Stimulated activated CD4-positive, alpha-beta T cell treated with anti-CD3 and anti-CD28 coated beads, Interleukin-4, amount 100 ng/mL, for 24 hours (primary cell): ENCODE data around the gene H2AZ2.
"Not testable (repeated sequence)": the region's sequence is repeated elsewhere in the genome, so short reads cannot be mapped to it uniquely, and the experiment has no call there.

Experiments used
- DNase-seq: peaks from one replicate; pipeline ENCODE4 v3.0.0-alpha.2; 2020

The H2AZ2 gene

DNA sequence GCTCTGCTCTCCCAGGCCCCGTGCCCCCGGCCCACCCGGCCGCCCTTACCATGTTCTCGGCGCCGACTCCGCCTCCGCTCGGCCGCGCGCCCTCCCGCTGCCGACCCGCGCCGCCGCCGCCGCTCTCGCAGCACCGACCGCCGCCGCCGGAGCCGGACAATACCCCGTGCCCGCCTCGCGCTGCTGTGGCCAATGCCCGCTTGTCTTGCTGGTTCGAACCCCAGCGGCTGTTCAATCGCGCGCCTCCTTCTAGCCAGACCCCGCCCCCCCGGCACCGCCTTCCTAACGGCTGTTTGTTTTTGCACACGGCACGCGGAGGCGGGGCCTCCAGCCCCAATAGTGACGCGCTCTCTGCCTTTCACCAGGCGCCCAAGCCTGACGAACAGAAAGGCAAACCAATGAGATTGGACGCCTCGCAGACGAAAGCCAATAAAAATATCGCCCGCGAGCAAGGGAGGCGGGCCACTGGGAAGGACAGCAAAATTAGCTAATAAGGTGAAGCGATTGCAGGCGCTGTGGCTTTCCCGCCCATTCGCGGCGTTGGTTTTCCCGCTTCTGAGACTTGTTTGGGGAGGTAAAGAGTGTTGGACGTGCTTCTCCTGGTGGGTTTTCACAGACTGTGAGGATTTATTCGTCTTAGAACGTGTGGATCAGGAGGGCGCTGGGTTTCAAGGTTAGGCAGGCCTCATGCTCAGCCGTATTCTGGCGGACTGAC is at the start of gene H2AZ2:
TSS of gene H2AZ2 (minus strand) at position 168 of the 715 bp plus-strand sequence. CDS start at position 52, 116 bp downstream.
- peak; percentile 100 for DNase-seq

GRCh38 chr7:44897309-44897708 is 49.4 kb upstream of the H2AZ2 start:
- no peak for DNase-seq

DNA sequence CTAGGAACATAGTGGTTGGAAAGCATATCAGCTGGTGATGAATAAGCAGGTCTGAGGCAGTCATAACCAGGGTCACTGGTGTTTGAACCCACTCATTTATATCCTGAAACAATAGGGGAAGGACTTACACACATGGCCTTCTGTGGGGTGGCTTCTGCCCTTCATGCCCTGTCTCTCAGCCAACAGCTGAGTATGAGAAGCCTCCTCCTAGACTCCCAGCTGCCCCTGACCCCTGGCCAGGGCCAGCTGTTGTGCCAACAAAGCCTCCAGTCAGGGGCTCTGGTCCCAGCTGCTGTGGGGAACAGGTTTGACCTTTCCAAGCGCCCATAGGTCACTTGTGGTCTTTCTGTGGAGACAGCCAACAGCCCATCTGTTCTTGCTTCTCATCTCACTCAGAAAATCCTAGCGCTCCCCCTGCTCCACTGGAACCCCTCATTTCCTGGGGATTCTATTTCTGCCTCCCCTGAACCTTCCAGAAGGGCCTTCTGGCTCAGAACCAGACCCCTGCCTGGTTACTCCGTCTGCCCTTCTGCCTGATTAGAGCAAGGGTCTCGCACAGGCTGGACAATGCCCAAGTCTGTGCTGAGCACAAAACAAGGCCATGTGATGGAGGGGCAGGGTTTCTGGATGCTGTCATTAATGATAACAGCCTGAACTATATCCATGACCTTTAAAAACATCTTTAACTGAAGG is 47.1 kb upstream of the H2AZ2 start:
- no peak for DNase-seq

- DNase-seq = no peak
These were observed 45.9 kb upstream of the H2AZ2 start for GRCh38 chr7:44893710-44894234.

- DNase-seq = no peak
These were observed 43.9 kb upstream of the H2AZ2 start for GRCh38 chr7:44891791-44892190.

DNA sequence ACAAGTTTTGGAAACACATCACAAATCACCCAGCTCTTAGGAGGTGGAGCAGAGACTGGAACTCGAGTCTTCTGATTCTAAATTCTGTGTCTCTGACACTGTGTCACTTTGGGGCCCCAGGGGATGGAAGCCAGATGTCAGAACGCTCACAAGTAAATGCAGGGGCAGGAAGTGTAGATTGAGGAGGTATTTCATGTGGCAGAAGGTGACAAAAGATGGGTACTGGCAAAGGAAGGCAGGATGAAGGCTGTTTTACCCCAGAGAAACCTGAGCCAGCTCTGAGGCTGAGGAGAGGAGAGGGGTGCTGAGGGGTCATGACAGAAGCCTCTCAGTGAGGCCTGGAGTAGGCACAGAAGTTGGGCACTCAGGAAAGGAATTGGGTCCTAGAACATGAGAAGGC is 43.5 kb upstream of the H2AZ2 start:
- DNase-seq = peak; percentile 25

DNA sequence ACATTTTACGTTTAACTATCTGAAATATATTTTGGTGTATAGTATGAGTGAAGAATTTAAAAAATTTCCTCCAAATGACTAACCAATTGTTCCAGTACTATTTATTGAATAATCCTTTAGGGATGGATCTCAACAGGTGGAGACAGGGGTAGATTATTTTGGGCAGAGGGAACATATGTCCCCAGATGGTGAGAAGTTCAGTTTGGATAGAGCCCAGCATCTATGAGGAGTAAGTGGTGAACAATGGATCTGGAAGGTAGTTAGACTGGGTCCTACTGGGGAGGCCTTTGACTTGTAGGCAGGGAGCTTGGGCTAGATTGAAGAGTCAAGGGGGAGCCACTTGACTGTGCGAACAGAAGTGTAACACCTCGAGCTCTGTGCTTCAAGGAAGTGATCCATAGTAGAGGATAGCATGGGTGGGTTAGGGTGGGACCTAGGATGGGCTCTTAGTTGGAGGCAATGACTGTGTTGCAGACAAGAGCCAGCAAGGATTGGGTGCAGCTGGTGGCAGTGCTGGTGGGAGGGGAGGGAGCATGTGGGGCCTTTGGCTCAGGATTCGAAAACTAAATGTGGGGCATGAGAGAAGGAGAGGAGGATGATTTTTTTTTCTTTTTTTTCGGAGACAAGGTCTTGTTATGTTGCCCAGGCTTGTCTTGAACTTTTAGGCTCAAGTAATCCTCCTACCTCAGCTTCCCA is 41.3 kb upstream of the H2AZ2 start:
- DNase-seq = no peak

DNA sequence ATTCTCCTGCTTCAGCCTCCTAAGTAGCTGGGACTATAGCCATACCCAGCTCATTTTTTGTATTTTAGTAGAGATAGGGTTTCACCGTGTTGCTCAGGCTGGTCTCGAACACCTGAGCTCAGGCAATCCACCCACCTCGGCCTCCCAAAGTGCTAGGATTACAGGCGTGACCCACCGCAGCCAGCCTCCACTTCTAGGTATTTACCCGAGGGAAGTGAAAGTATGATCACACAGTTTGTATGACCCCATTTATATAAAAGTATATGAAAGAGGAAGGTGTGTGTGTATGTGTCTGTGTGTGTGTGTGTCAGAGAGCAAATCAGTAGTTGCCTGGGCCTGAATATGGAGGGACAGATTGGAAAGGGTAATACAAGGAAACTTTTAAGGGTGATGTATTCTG is 39.4 kb upstream of the H2AZ2 start:
- no peak for DNase-seq

DNA sequence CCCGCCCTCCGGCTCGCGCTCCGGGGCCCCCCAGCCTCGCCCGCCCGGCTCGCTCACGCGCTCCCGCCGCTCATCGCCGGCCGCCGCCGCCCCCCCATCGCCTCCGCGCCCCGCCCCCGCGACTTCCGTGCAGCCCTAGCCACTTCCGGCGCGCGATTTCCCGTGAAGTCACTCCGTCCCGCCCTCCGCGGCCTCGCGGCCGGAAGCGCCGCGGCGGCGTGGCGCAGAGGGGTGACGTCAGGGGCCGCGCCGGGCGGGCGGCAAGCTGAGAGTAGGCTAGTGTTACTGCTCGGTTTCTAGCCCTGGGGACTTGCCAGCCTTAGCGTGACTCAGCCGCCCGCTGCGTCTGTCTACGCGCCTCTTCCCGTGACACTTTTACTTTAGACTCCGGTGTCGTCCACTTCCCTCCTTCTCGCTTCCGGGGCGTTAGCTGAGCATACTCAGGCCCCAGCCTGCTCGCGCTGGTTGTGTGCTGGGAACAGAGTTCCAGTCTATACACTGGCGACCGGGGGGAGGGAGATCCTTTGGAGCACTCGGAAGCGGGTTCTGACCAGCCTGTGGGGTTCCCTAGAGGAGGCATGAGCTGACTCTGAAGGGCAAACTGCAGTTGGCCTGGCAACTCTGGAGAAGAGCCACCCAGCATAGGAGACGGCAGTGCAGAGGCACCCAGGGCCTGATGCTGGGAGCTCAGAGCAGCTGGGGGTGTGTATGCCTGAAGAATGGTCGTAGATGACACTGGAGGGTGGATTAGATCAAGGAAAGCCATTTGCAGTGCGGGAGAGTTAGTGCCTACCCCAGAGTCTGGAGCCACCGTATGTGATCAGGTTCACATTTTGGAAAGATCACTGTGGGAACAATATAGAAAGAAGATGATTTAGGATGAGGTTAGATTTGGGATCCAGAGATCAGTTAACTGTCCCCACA is 37.8 kb upstream of the H2AZ2 start, which contains the start of gene PURB:
TSS of gene PURB (minus strand) at position 137 of the 924 bp plus-strand sequence. CDS start 182 bp downstream, outside the sequence.
- DNase-seq = peak; percentile 95

DNA sequence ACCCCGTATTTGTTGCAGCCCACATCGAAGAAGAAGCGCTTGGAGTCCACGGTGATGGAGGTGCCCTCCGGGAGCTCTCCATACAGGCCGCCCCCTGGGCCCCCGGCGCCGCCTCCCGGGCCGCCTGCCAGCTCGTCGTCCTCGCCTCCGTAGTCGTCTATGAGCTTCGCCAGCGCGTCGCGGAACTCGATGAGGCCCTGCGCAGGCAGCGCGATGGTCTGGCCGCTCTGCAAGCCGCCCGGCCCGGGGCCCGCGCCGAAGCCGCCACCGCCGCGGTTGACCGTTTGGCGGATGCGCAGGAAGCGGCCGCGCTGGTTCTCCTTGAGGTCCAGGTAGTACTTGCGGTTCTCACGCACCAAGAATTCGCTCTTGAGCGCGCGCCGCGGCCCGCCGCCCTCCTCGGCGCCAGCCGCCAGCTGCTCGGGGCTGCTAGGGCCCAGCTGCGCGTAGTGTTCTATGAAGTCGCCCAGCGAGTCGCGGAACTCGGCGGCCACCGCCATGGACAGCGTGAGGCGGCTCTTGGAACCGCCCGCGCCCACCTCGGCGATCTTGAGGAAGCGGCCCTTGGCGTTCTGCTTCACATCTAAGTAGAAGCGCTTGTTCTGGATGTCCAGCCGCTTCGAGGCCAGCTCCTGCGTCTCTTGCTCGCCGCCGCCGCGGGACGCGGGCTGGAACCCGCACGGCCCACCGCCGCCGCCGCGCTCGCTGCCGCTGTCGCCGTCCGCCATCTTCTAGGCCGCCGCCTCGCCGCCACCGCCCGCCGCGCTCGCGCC is 36.9 kb upstream of the H2AZ2 start:
- DNase-seq = peak; percentile 40

DNA sequence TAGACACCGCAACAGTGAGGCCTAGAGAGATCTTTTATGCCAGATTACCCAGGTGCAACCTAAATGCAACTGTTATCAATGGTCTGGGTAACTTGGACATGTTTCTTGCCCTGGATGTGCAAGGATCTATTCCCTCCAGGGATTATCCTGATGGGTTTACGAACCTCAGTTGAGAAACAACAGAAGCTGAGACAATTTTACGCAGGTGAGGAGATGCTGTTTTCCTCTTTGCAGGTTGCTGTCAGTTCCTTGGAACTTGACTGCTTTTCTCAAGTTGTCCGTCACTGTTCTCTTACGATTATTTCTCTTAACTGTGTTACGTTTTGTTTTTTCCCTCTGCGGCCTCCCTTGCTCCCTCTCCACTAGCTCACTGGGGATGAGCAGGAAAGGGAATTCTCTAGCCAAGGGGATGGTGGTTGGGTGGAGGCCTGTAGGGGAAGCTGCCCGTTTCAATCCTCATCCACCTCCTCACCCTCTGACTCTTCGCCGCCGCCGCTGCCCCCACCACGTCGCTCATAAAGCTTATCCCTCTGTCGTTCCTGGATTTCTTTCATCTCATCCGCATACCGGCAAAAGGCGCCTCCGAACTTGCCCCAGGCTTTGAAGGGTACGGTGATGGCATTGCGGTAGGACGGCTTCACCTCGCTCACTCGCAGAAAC is 36.2 kb upstream of the H2AZ2 start:
- no peak for DNase-seq

- no peak for DNase-seq
These were observed 35.0 kb upstream of the H2AZ2 start for GRCh38 chr7:44882899-44883298.

DNA sequence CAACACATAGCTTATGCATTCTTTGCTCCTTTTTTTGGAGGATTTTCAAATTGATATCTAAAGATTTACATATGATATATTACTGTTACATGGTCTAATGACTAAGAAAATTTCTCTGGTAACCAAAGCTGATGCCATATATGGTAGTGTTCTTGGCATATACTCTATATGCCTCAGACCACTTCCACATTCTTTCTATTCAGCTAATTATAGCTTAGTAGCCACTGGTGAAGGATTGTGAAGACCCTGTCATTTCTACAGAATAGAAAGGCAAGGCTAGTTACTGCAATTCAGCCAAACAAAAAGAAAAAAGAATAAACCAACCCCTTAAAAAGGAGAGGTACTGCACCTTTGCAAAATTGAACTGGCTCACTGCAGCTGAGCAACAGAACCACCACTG is 33.7 kb upstream of the H2AZ2 start:
- DNase-seq = no peak

- no peak for DNase-seq
These were observed 33.2 kb upstream of the H2AZ2 start for GRCh38 chr7:44881066-44881600.

DNA sequence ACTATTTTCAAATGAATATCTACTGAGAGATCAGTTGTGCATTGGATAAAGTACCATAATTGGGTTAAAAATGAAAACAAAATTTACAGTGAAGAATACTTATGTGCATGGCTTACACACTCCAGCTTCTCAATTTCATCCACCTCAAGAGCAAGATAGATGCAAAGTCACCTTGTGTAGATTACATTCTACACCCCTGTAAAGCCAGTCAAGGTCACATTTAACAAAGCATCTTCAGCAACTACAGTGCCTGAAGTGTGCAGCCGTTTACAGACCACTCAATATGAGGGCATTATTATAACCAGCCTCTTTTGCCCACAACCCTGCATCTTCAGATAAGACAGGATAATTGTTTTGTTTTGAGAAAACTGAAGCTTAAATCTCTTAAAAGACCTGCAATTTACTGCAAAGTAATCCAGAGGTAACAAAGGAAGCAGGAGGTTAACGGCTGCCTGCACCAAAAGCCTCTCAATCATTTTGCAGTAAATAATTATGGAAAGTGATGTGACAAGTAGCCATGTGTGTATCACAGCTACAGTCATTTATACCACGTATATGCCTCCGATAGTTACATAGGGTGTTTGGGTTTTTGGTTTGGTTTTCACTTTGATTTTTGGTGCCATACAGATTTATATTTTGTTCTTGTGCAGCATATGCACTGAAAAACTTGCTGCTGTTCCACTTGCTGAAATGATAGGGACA is 32.6 kb upstream of the H2AZ2 start:
- no peak for DNase-seq

GRCh38 chr7:44876393-44876792 is 28.5 kb upstream of the H2AZ2 start:
- no peak for DNase-seq

GRCh38 chr7:44875241-44875640 is 27.4 kb upstream of the H2AZ2 start:
- no peak for DNase-seq

GRCh38 chr7:44872787-44873186 is 24.9 kb upstream of the H2AZ2 start:
- DNase-seq = no peak

GRCh38 chr7:44871918-44872317 is 24.0 kb upstream of the H2AZ2 start:
- DNase-seq = not testable (repeated sequence)

DNA sequence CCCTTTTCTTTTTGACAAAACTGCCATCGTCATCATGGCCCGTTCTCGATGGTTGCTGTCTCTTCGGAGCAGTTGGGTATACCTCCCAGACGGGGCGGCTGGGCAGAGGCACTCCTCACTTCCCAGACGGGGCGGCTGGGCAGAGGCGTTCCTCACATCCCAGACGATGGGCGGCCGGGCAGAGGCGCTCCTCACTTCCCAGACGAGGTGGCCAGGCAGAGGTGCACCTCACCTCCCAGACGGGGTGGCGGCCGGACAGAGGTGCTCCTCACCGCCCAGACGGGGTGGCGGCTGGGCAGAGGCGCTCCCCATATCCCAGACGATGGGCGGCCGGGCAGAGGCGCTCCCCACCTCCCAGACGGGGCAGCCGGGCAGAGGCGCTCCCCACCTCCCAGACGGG is 22.9 kb upstream of the H2AZ2 start:
- not testable (repeated sequence) for DNase-seq
